GM12878 (cell line): Measurements from ENCODE around the gene MYMX. TPM values are rescaled to one million over a fixed set of nuclear protein-coding genes. Genes with fewer than 3 reads are reported as not detected.
A peak's percentile ranks its signal among the peaks of the same experiment; 100 is the strongest.

ENCODE experiments used
- BCL3 ChIP-seq: IDR thresholded peaks from 2 replicates; pipeline ENCODE4 v1.6.1; 2011; ENCODE audit warnings: borderline replicate concordance, low read depth, mild to moderate bottlenecking, moderate library complexity, low read length; ENCODE audit not compliant: insufficient read depth, poor library complexity, severe bottlenecking
- CBX5 ChIP-seq: sonication (generic); IDR thresholded peaks from 2 replicates; pipeline ENCODE4 v1.6.1; 2016; ENCODE audit warnings: low read depth, moderate library complexity, mild to moderate bottlenecking, inconsistent platforms
- EED ChIP-seq: sonication (generic); IDR thresholded peaks from 2 replicates; pipeline ENCODE4 v1.6.1; 2016; ENCODE audit warnings: antibody characterized with exemption, low read depth
- FOXM1 ChIP-seq: IDR thresholded peaks from 2 replicates; pipeline ENCODE4 v1.6.1; 2012; ENCODE audit warnings: low read depth, mild to moderate bottlenecking, inconsistent platforms, low read length, moderate library complexity
- IKZF1 ChIP-seq: fragments of 450-650 bp; conservative IDR thresholded peaks from 2 replicates; pipeline ENCODE4 v1.6.1; 2017; ENCODE audit warnings: antibody characterized with exemption, mild to moderate bottlenecking
- IRF5 ChIP-seq: fragments of 450-650 bp; IDR thresholded peaks from 2 replicates; pipeline ENCODE4 v1.6.1; 2017; ENCODE audit warnings: borderline replicate concordance
- KAT2A ChIP-seq: conservative IDR thresholded peaks from 2 replicates; pipeline ENCODE4 v1.6.1; 2011; ENCODE audit warnings: low read depth, low read length; ENCODE audit not compliant: control insufficient read depth
- MEF2A ChIP-seq: IDR thresholded peaks from 2 replicates; pipeline ENCODE4 v1.6.1; 2011; ENCODE audit warnings: low read depth, mild to moderate bottlenecking, low read length, moderate library complexity; ENCODE audit not compliant: insufficient read depth
- MXI1 ChIP-seq: fragments of 150-350 bp; IDR thresholded peaks from 2 replicates; pipeline ENCODE4 v1.6.1; 2011; ENCODE audit warnings: low read depth, mild to moderate bottlenecking, inconsistent platforms, low read length, improper control_type of control experiment
- NBN ChIP-seq: fragments of 450-650 bp; IDR thresholded peaks from 2 replicates; pipeline ENCODE4 v1.6.1; 2016
- RAD51 ChIP-seq: fragments of 450-650 bp; IDR thresholded peaks from 2 replicates; pipeline ENCODE4 v1.6.1; 2016; ENCODE audit warnings: moderate library complexity, mild to moderate bottlenecking, inconsistent platforms
- RB1 ChIP-seq: fragments of 450-650 bp; formaldehyde crosslinking; IDR thresholded peaks from 2 replicates; pipeline ENCODE4 v1.6.1; 2017; ENCODE audit warnings: mild to moderate bottlenecking, borderline replicate concordance
- SMARCA5 ChIP-seq: fragments of 450-650 bp; IDR thresholded peaks from 2 replicates; pipeline ENCODE4 v1.6.1; 2017; ENCODE audit warnings: mild to moderate bottlenecking
- SMC3 ChIP-seq: IDR thresholded peaks from 2 replicates; pipeline ENCODE4 v1.6.1; 2011; ENCODE audit warnings: low read length, improper control_type of control experiment, borderline replicate concordance
- TAF1 ChIP-seq: IDR thresholded peaks from 2 replicates; pipeline ENCODE4 v1.6.1; 2011; ENCODE audit warnings: mild to moderate bottlenecking, low read depth, low read length, borderline replicate concordance
- WRNIP1 ChIP-seq: IDR thresholded peaks from 2 replicates; pipeline ENCODE4 v1.6.1; 2011; ENCODE audit warnings: low read depth, low read length, improper control_type of control experiment, borderline replicate concordance
- ZBED1 ChIP-seq: IDR thresholded peaks from 2 replicates; pipeline ENCODE4 v1.6.1; 2016; ENCODE audit warnings: borderline replicate concordance
- ZNF592 ChIP-seq: fragments of 450-650 bp; IDR thresholded peaks from 2 replicates; pipeline ENCODE4 v1.6.1; 2017; ENCODE audit warnings: mild to moderate bottlenecking, moderate library complexity
- polyA plus RNA-seq, 11 experiments: library from polyadenylated mRNA; depleted of rRNA in 4 of 11; unstranded in 6 of 11; stranded (reverse) in 5 of 11; fragments of >200 nt; fragmentation: Nextera tagmentation in 4 of 11; fragmentation: Illumina TruSeq in 1 of 11; extraction: Ambion mirVana in 4 of 11; extraction: Trizol in 1 of 11; gene quantifications; 1 replicate in 1 of 11; 2 replicates in 10 of 11; pipeline versions ENCODE4 v1.2.1 to v1.2.3, GENCODE V29; 2011 to 2016; ENCODE audit warnings: inconsistent platforms in 2 of 11, missing spikeins in 2 of 11, low read depth in 1 of 11
- total RNA-seq, 4 experiments: library from RNA; depleted of rRNA in 3 of 4; stranded (reverse); fragments of >200 nt in 3 of 4; fragmentation: Illumina TruSeq in 1 of 4; extraction: Trizol in 1 of 4; gene quantifications; 2 replicates each; pipeline versions ENCODE4 v1.2.1 to v1.2.3, GENCODE V29; 2013 to 2021
- TF ChIP-seq, protein P1 (sequence below): fragments of 150-350 bp; IDR thresholded peaks from 2 replicates; pipeline ENCODE4 v1.6.1; 2016; ENCODE audit warnings: low read depth, low read length

Gene MYMX
- total and polyA plus RNA-seq, 10 of the 15 experiments (the other 5 are each of a cell fraction or from before 2014, with no cell fraction given): not detected

GRCh38 chr6:44265007-44265721, 48.4 kb downstream of the MYMX start, which contains the start of gene NFKBIE (continued):
- no peak for TF ChIP-seq BCL3
- no peak for TF ChIP-seq FOXM1
- TF ChIP-seq IRF5: no peak
- no peak for TF ChIP-seq CBX5
- no peak for TF ChIP-seq MXI1
- TF ChIP-seq MEF2A: no peak
- no peak for TF ChIP-seq RAD51
- no peak for TF ChIP-seq WRNIP1
- peak; percentile 76 for TF ChIP-seq SMARCA5
- peak; percentile 30; the same call in 1 of the 2 replicates for TF ChIP-seq RB1
- TF ChIP-seq SMC3: peak; percentile 23; the same call in 1 of the 2 replicates
- 0 out of 2 replicates have a peak, but pooled peaks have one; percentile 37 for TF ChIP-seq ZNF592
- no peak for TF ChIP-seq KAT2A
- peak; percentile 65; the same call in 1 of the 2 replicates for TF ChIP-seq TAF1
- TF ChIP-seq ZBED1: no peak
- TF ChIP-seq NBN: 0 out of 2 replicates have a peak, but pooled peaks have one; percentile 18
- TF ChIP-seq, protein P1, sequence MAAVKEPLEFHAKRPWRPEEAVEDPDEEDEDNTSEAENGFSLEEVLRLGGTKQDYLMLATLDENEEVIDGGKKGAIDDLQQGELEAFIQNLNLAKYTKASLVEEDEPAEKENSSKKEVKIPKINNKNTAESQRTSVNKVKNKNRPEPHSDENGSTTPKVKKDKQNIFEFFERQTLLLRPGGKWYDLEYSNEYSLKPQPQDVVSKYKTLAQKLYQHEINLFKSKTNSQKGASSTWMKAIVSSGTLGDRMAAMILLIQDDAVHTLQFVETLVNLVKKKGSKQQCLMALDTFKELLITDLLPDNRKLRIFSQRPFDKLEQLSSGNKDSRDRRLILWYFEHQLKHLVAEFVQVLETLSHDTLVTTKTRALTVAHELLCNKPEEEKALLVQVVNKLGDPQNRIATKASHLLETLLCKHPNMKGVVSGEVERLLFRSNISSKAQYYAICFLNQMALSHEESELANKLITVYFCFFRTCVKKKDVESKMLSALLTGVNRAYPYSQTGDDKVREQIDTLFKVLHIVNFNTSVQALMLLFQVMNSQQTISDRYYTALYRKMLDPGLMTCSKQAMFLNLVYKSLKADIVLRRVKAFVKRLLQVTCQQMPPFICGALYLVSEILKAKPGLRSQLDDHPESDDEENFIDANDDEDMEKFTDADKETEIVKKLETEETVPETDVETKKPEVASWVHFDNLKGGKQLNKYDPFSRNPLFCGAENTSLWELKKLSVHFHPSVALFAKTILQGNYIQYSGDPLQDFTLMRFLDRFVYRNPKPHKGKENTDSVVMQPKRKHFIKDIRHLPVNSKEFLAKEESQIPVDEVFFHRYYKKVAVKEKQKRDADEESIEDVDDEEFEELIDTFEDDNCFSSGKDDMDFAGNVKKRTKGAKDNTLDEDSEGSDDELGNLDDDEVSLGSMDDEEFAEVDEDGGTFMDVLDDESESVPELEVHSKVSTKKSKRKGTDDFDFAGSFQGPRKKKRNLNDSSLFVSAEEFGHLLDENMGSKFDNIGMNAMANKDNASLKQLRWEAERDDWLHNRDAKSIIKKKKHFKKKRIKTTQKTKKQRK: no peak
- peak; percentile 68; the same call in 1 of the 2 replicates for TF ChIP-seq IKZF1
- TF ChIP-seq EED: no peak
